HepG2 (cell line): ENCODE results near the gene GON7. TPM values are rescaled to one million over a fixed set of nuclear protein-coding genes. Genes with fewer than 3 reads are reported as not detected.

Source experiments
- ADNP ChIP-seq: sonication (generic); formaldehyde crosslinking; IDR thresholded peaks from 2 replicates; pipeline ENCODE4 v1.4.0; 2020; ENCODE audit warnings: missing genetic modification reagents
- BRD4 ChIP-seq: sonication (generic); formaldehyde crosslinking; IDR thresholded peaks from 2 replicates; pipeline ENCODE4 v1.4.0; 2020; ENCODE audit warnings: missing genetic modification reagents
- FOXK2 ChIP-seq: fragments of 450-650 bp; IDR thresholded peaks from 2 replicates; pipeline ENCODE4 v1.6.1; 2016
- GATA4 ChIP-seq: sonication (generic); IDR thresholded peaks from 2 replicates; pipeline ENCODE4 v1.6.1; 2016; ENCODE audit warnings: antibody characterized with exemption, low read depth, borderline replicate concordance
- GATAD2A ChIP-seq: IDR thresholded peaks from 2 replicates; pipeline ENCODE4 v1.6.1; 2016
- HDAC6 ChIP-seq: fragments of 200-600 bp; sonication (generic); IDR thresholded peaks from 2 replicates; pipeline ENCODE4 v1.7.0; 2017; ENCODE audit warnings: mild to moderate bottlenecking, antibody characterized with exemption, low read length, low read depth
- RCOR2 ChIP-seq: IDR thresholded peaks from 2 replicates; pipeline ENCODE4 v1.6.1; 2016; ENCODE audit warnings: missing biosample characterization, missing genetic modification reagents
- SALL1 ChIP-seq: sonication (generic); formaldehyde crosslinking; IDR thresholded peaks from 2 replicates; pipeline ENCODE4 v1.8.0; 2022; ENCODE audit warnings: mild to moderate bottlenecking, missing genetic modification reagents
- SAP130 ChIP-seq: IDR thresholded peaks from 2 replicates; pipeline ENCODE4 v1.6.1; 2016; ENCODE audit warnings: low read depth
- THAP8 ChIP-seq: sonication (generic); formaldehyde crosslinking; IDR thresholded peaks from 2 replicates; pipeline ENCODE4 v1.5.1; 2020; ENCODE audit warnings: missing genetic modification reagents, mild to moderate bottlenecking, borderline replicate concordance
- ZEB1 ChIP-seq: IDR thresholded peaks from 2 replicates; pipeline ENCODE4 v1.6.1; 2012; ENCODE audit warnings: mild to moderate bottlenecking, low read depth, inconsistent platforms; ENCODE audit not compliant: insufficient replicate concordance
- ZNF274 ChIP-seq: sonication (generic); formaldehyde crosslinking; IDR thresholded peaks from 2 replicates; pipeline ENCODE4 v1.5.1; 2020; ENCODE audit warnings: mild to moderate bottlenecking, missing genetic modification reagents
- ZNF484 ChIP-seq: sonication (generic); formaldehyde crosslinking; IDR thresholded peaks from 2 replicates; pipeline ENCODE4 v1.5.1; 2020; ENCODE audit warnings: mild to moderate bottlenecking, low read depth, missing genetic modification reagents, borderline replicate concordance
- ZNF569 ChIP-seq: sonication (generic); formaldehyde crosslinking; IDR thresholded peaks from 2 replicates; pipeline ENCODE4 v1.5.0; 2020; ENCODE audit warnings: mild to moderate bottlenecking, missing genetic modification reagents, moderate library complexity, borderline replicate concordance
- ZNF607 ChIP-seq: sonication (generic); formaldehyde crosslinking; IDR thresholded peaks from 2 replicates; pipeline ENCODE4 v1.5.1; 2020; ENCODE audit warnings: missing genetic modification reagents, mild to moderate bottlenecking, borderline replicate concordance
- ZNF652 ChIP-seq: IDR thresholded peaks from 2 replicates; pipeline ENCODE4 v1.6.1; 2016; ENCODE audit warnings: low read depth, borderline replicate concordance
- ZSCAN12 ChIP-seq: sonication (generic); formaldehyde crosslinking; IDR thresholded peaks from 2 replicates; pipeline ENCODE4 v1.9.0; 2021; ENCODE audit warnings: mild to moderate bottlenecking, missing genetic modification reagents
- polyA plus RNA-seq, 8 experiments: library from polyadenylated mRNA; depleted of rRNA in 3 of 8; stranded (reverse) in 7 of 8; unstranded in 1 of 8; fragments of >200 nt; fragmentation: Illumina TruSeq in 4 of 8; extraction: Trizol in 4 of 8; gene quantifications; 2 replicates each; pipeline versions ENCODE4 v1.2.1 to v1.2.3, GENCODE V29; 2011 to 2016; ENCODE audit warnings: low read depth in 4 of 8, missing spikeins in 1 of 8, mixed read lengths in 1 of 8; ENCODE audit not compliant: insufficient read depth in 1 of 8
- total RNA-seq, 5 experiments: library from RNA; depleted of rRNA; stranded (reverse); fragments of >200 nt; fragmentation: Illumina TruSeq; extraction: Trizol; gene quantifications; 2 replicates each; pipeline ENCODE4 v1.2.3, GENCODE V29; 2016; ENCODE audit warnings: low read depth in 1 of 5
- TF ChIP-seq, protein P1 (sequence below): IDR thresholded peaks from 2 replicates; pipeline ENCODE4 v1.6.1; 2016
- TF ChIP-seq, protein P2 (sequence below): sonication (generic); formaldehyde crosslinking; conservative IDR thresholded peaks from 2 replicates; pipeline ENCODE4 v1.4.0; 2020; ENCODE audit warnings: missing genetic modification reagents
- TF ChIP-seq, protein P3 (sequence below): conservative IDR thresholded peaks from 2 replicates; pipeline ENCODE4 v1.6.1; 2018; ENCODE audit warnings: missing genetic modification reagents
- TF ChIP-seq, protein P4 (sequence below): sonication (generic); formaldehyde crosslinking; IDR thresholded peaks from 2 replicates; pipeline ENCODE4 v1.9.0; 2021; ENCODE audit warnings: missing genetic modification reagents, borderline replicate concordance
- TF ChIP-seq, protein P5 (sequence below): sonication (generic); formaldehyde crosslinking; IDR thresholded peaks from 2 replicates; pipeline ENCODE4 v1.5.1; 2020; ENCODE audit warnings: mild to moderate bottlenecking, missing genetic modification reagents

Gene GON7
- total and polyA plus RNA-seq, 2 of the 13 experiments (the other 11 are each of a cell fraction or from before 2014, with no cell fraction given) = 11.9 to 28.0 TPM

GRCh38 chr14:93206793-93207467 lies at the start of gene GON7, which contains the start of gene UBR7 (continued):
- no peak for TF ChIP-seq ZSCAN12 (CRISPR knock-in tag)
- no peak for TF ChIP-seq RCOR2 (CRISPR knock-in tag)
- TF ChIP-seq THAP8 (CRISPR knock-in tag) = no peak
- TF ChIP-seq, protein P1, sequence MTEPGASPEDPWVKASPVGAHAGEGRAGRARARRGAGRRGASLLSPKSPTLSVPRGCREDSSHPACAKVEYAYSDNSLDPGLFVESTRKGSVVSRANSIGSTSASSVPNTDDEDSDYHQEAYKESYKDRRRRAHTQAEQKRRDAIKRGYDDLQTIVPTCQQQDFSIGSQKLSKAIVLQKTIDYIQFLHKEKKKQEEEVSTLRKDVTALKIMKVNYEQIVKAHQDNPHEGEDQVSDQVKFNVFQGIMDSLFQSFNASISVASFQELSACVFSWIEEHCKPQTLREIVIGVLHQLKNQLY (CRISPR knock-in tag) = no peak
- 0 out of 2 replicates have a peak, but pooled peaks have one; percentile 1 for TF ChIP-seq ZNF652
- no peak for TF ChIP-seq BRD4 (CRISPR knock-in tag)
- TF ChIP-seq FOXK2 = no peak
- TF ChIP-seq HDAC6 = no peak
- TF ChIP-seq SALL1 (CRISPR knock-in tag) = peak; percentile 61
- no peak for TF ChIP-seq ADNP (CRISPR knock-in tag)
- TF ChIP-seq GATAD2A (CRISPR knock-in tag) = peak; percentile 25; the same call in 1 of the 2 replicates
- TF ChIP-seq ZNF484 (CRISPR knock-in tag) = no peak
- TF ChIP-seq ZEB1 = no peak
- TF ChIP-seq, protein P2, sequence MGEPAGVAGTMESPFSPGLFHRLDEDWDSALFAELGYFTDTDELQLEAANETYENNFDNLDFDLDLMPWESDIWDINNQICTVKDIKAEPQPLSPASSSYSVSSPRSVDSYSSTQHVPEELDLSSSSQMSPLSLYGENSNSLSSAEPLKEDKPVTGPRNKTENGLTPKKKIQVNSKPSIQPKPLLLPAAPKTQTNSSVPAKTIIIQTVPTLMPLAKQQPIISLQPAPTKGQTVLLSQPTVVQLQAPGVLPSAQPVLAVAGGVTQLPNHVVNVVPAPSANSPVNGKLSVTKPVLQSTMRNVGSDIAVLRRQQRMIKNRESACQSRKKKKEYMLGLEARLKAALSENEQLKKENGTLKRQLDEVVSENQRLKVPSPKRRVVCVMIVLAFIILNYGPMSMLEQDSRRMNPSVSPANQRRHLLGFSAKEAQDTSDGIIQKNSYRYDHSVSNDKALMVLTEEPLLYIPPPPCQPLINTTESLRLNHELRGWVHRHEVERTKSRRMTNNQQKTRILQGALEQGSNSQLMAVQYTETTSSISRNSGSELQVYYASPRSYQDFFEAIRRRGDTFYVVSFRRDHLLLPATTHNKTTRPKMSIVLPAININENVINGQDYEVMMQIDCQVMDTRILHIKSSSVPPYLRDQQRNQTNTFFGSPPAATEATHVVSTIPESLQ (CRISPR knock-in tag) = no peak
- TF ChIP-seq SAP130 (CRISPR knock-in tag) = peak; percentile 98
- TF ChIP-seq, protein P3, sequence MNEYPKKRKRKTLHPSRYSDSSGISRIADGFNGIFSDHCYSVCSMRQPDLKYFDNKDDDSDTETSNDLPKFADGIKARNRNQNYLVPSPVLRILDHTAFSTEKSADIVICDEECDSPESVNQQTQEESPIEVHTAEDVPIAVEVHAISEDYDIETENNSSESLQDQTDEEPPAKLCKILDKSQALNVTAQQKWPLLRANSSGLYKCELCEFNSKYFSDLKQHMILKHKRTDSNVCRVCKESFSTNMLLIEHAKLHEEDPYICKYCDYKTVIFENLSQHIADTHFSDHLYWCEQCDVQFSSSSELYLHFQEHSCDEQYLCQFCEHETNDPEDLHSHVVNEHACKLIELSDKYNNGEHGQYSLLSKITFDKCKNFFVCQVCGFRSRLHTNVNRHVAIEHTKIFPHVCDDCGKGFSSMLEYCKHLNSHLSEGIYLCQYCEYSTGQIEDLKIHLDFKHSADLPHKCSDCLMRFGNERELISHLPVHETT (CRISPR knock-in tag) = peak; percentile 86
- TF ChIP-seq GATA4 = no peak
- TF ChIP-seq ZNF274 = peak; percentile 88
- TF ChIP-seq ZNF607 = peak; percentile 50; the same call in 1 of the 2 replicates
- TF ChIP-seq, protein P4, sequence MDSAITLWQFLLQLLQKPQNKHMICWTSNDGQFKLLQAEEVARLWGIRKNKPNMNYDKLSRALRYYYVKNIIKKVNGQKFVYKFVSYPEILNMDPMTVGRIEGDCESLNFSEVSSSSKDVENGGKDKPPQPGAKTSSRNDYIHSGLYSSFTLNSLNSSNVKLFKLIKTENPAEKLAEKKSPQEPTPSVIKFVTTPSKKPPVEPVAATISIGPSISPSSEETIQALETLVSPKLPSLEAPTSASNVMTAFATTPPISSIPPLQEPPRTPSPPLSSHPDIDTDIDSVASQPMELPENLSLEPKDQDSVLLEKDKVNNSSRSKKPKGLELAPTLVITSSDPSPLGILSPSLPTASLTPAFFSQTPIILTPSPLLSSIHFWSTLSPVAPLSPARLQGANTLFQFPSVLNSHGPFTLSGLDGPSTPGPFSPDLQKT = no peak
- TF ChIP-seq, protein P5, sequence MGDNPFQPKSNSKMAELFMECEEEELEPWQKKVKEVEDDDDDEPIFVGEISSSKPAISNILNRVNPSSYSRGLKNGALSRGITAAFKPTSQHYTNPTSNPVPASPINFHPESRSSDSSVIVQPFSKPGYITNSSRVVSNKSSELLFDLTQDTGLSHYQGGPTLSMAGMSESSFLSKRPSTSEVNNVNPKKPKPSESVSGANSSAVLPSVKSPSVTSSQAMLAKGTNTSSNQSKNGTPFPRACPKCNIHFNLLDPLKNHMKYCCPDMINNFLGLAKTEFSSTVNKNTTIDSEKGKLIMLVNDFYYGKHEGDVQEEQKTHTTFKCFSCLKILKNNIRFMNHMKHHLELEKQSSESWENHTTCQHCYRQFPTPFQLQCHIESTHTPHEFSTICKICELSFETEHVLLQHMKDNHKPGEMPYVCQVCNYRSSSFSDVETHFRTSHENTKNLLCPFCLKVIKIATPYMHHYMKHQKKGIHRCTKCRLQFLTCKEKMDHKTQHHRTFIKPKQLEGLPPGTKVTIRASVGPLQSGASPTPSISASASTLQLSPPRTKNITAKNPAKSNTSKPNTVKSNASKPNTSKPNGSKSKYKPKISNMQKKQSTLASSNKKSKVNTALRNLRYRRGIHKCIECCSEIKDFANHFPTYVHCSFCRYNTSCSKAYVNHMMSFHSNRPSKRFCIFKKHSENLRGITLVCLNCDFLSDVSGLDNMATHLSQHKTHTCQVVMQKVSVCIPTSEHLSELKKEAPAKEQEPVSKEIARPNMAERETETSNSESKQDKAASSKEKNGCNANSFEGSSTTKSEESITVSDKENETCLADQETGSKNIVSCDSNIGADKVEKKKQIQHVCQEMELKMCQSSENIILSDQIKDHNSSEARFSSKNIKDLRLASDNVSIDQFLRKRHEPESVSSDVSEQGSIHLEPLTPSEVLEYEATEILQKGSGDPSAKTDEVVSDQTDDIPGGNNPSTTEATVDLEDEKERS = peak; percentile 28; the same call in 1 of the 2 replicates
- TF ChIP-seq ZNF569 = no peak
